GM23338 (cell line): ENCODE results near the gene MFSD2A. TPM values are rescaled to one million over a fixed set of nuclear protein-coding genes. Genes with fewer than 3 reads are reported as not detected.

ENCODE experiments used
- ATAC-seq: fragments of 200-7000 bp; cut with Tn5 transposase; 3 replicates; pipeline ENCODE4 v1.9.1; 2020
- DNase-seq: peaks from one replicate; pipeline ENCODE4 v3.0.0-alpha.2; 2015; ENCODE audit warnings: low spot score
- H2AFZ ChIP-seq: fragments of 200-600 bp; sonication (generic); 2 replicates; pipeline ENCODE4 v1.8.0; 2016; ENCODE audit warnings: antibody characterized with exemption, mild to moderate bottlenecking, moderate library complexity
- H3F3A ChIP-seq: fragments of 200-600 bp; sonication (generic); replicated peaks from 2 replicates; pipeline ENCODE4 v1.8.0; 2017; ENCODE audit warnings: antibody characterized with exemption, mixed run types, low read depth
- H3K27ac ChIP-seq: fragments of 200-600 bp; sonication (generic); 2 replicates; pipeline ENCODE4 v1.6.1; 2016; ENCODE audit warnings: low read depth
- H3K27me3 ChIP-seq: fragments of 200-600 bp; sonication (generic); 2 replicates; pipeline ENCODE4 v1.8.0; 2016; ENCODE audit warnings: mild to moderate bottlenecking, mixed run types, moderate library complexity; ENCODE audit not compliant: insufficient read depth
- H3K36me3 ChIP-seq: fragments of 200-600 bp; sonication (generic); 2 replicates; pipeline ENCODE4 v1.8.0; 2016; ENCODE audit warnings: mild to moderate bottlenecking; ENCODE audit not compliant: insufficient read depth
- H3K4me1 ChIP-seq: fragments of 200-600 bp; sonication (generic); 2 replicates; pipeline ENCODE4 v1.8.0; 2016; ENCODE audit warnings: mild to moderate bottlenecking, moderate library complexity; ENCODE audit not compliant: insufficient read depth
- H3K4me2 ChIP-seq: fragments of 200-600 bp; sonication (generic); 2 replicates; pipeline ENCODE4 v1.7.1; 2017; ENCODE audit warnings: mixed run types
- H3K4me3 ChIP-seq: fragments of 200-600 bp; sonication (generic); 2 replicates; pipeline ENCODE4 v1.6.1; 2016; ENCODE audit warnings: mixed run types
- H3K79me2 ChIP-seq: fragments of 200-600 bp; sonication (generic); replicated peaks from 2 replicates; pipeline ENCODE4 v1.8.0; 2017; ENCODE audit warnings: mild to moderate bottlenecking; ENCODE audit not compliant: insufficient read depth
- H3K9me2 ChIP-seq: fragments of 200-600 bp; sonication (generic); 2 replicates; pipeline ENCODE4 v1.8.0; 2017; ENCODE audit not compliant: insufficient read depth
- H4K20me1 ChIP-seq: fragments of 200-600 bp; sonication (generic); replicated peaks from 2 replicates; pipeline ENCODE4 v1.8.0; 2017; ENCODE audit warnings: mild to moderate bottlenecking; ENCODE audit not compliant: insufficient read depth
- H3K27ac Mint-ChIP-seq: 2 replicates; pipeline ENCODE4 v1.8.0; 2020; ENCODE audit warnings: inconsistent platforms, mild to moderate bottlenecking, moderate library complexity, mixed read lengths
- H3K27me3 Mint-ChIP-seq: 3 replicates; pipeline ENCODE4 v1.8.0; 2022; ENCODE audit warnings: low read depth, mild to moderate bottlenecking, moderate library complexity, mixed read lengths, inconsistent platforms; ENCODE audit not compliant: insufficient read depth, poor library complexity
- H3K36me3 Mint-ChIP-seq: 3 replicates; pipeline ENCODE4 v1.8.0; 2021; ENCODE audit warnings: low read depth, mild to moderate bottlenecking, inconsistent platforms, moderate library complexity, mixed read lengths
- H3K4me1 Mint-ChIP-seq: 3 replicates; pipeline ENCODE4 v1.8.0; 2020; ENCODE audit warnings: mild to moderate bottlenecking, inconsistent platforms, mixed read lengths
- H3K4me3 Mint-ChIP-seq: 3 replicates; pipeline ENCODE4 v1.8.0; 2021; ENCODE audit warnings: moderate library complexity, mild to moderate bottlenecking, inconsistent platforms, mixed read lengths
- H3K9me3 Mint-ChIP-seq: 3 replicates; pipeline ENCODE4 v1.8.0; 2020; ENCODE audit warnings: moderate library complexity, mild to moderate bottlenecking, inconsistent platforms, mixed read lengths
- CREB1 ChIP-seq: fragments of 250-450 bp; sonication (Bioruptor Pico); IDR thresholded peaks from 2 replicates; pipeline ENCODE4 v1.5.0; 2020; ENCODE audit warnings: low read depth, mild to moderate bottlenecking, moderate library complexity
- CTCF ChIP-seq, 2 experiments: fragments of 200-600 bp in 1 of 2; sonication (generic) in 1 of 2; conservative IDR thresholded peaks; 2 replicates each; pipeline versions ENCODE4 v1.5.1 to v1.6.1; 2016 to 2017; ENCODE audit warnings: antibody characterized with exemption in 2 of 2, low read depth in 2 of 2, mild to moderate bottlenecking in 2 of 2, moderate library complexity in 1 of 2
- ETS1 ChIP-seq: IDR thresholded peaks from 2 replicates; pipeline ENCODE4 v1.6.1; 2016; ENCODE audit warnings: antibody characterized with exemption
- EZH2 ChIP-seq: fragments of 200-600 bp; sonication (generic); IDR thresholded peaks from one replicate; pipeline ENCODE4 v1.8.0; 2017; ENCODE audit warnings: antibody characterized with exemption, mild to moderate bottlenecking, low read depth; ENCODE audit not compliant: unreplicated experiment
- EZH2phosphoT487 ChIP-seq: fragments of 200-600 bp; sonication (generic); IDR thresholded peaks from one replicate; pipeline ENCODE4 v1.8.1; 2018; ENCODE audit warnings: antibody characterized with exemption; ENCODE audit not compliant: unreplicated experiment
- NANOG ChIP-seq: IDR thresholded peaks from 2 replicates; pipeline ENCODE4 v1.6.1; 2016; ENCODE audit warnings: antibody characterized with exemption, borderline replicate concordance
- REST ChIP-seq: IDR thresholded peaks from one replicate; pipeline ENCODE4 v1.6.1; 2018; ENCODE audit warnings: antibody characterized with exemption; ENCODE audit not compliant: unreplicated experiment
- STAT1 ChIP-seq: IDR thresholded peaks from one replicate; pipeline ENCODE4 v1.6.1; 2016; ENCODE audit warnings: antibody characterized with exemption; ENCODE audit not compliant: unreplicated experiment
- ZNF114 ChIP-seq: fragments of 250-450 bp; sonication (Bioruptor Pico); IDR thresholded peaks from 2 replicates; pipeline ENCODE4 v1.5.0; 2020; ENCODE audit warnings: mild to moderate bottlenecking, moderate library complexity
- ZNF331 ChIP-seq: fragments of 250-450 bp; sonication (Bioruptor Pico); IDR thresholded peaks from 2 replicates; pipeline ENCODE4 v1.5.0; 2020; ENCODE audit warnings: low read depth, mild to moderate bottlenecking, moderate library complexity
- ZNF462 ChIP-seq: fragments of 250-450 bp; sonication (Bioruptor Pico); IDR thresholded peaks from 2 replicates; pipeline ENCODE4 v1.5.0; 2020; ENCODE audit warnings: mild to moderate bottlenecking, moderate library complexity
- polyA plus RNA-seq: library from polyadenylated mRNA; unstranded; fragments of >200 nt; fragmentation: Nextera tagmentation; extraction: Ambion mirVana; gene quantifications from 2 replicates; pipeline ENCODE4 v1.2.1, GENCODE V29; 2016
- total RNA-seq: library from RNA; depleted of rRNA; stranded (reverse); fragments of >200 nt; shearing (Covaris generic); gene quantifications from 2 replicates; pipeline ENCODE4 v1.2.3, GENCODE V29; 2014

MFSD2A gene
- total and polyA plus RNA-seq, 2 experiments from 2014 or later: 16.1 to 23.9 TPM

- no peak overlapping the region for H2AFZ ChIP-seq
- Mint-ChIP-seq H3K9me3 (peaks cover 14% of the 10 kb centered on the region), H3K27ac (no peak overlapping the region)
Observed at GRCh38 chr1:39981385-39981784, 26.4 kb downstream of the MFSD2A start.

More at GRCh38 chr1:39981385-39981784, 26.4 kb downstream of the MFSD2A start:
- H3K4me3 ChIP-seq: no peak overlapping the region
- Mint-ChIP-seq H3K27me3 (peaks cover 7% of the 10 kb centered on the region), H3K4me1 (peaks cover 36% of the 10 kb centered on the region), H3K4me3 (no peak overlapping the region), H3K36me3 (peaks cover 11% of the 10 kb centered on the region)
- H3F3A ChIP-seq: no peaks in the 10 kb centered on the region
- H3K9me2 ChIP-seq: peaks cover 9% of the 10 kb centered on the region
- no peaks in the 10 kb centered on the region for H3K27me3 ChIP-seq
- H4K20me1 ChIP-seq: no peaks in the 10 kb centered on the region
- no peak for ATAC-seq
- peaks cover 19% of the 10 kb centered on the region for H3K4me1 ChIP-seq
- H3K27ac ChIP-seq: no peak overlapping the region
- no peak for DNase-seq
- no peak overlapping the region for H3K4me2 ChIP-seq
- no peaks in the 10 kb centered on the region for H3K36me3 ChIP-seq
- no peak for TF ChIP-seq EZH2
- TF ChIP-seq NANOG: no peak
- TF ChIP-seq STAT1: no peak
- no peak for TF ChIP-seq REST
- TF ChIP-seq ZNF114 (CRISPR knock-in tag): no peak
- no peak for TF ChIP-seq ZNF462 (CRISPR knock-in tag)
- no peak for TF ChIP-seq EZH2phosphoT487
- TF ChIP-seq CTCF (conservative IDR thresholded peaks at IDR 0.05; ENCODE audit: low read depth in 2 of 2): no peak
- no peak for TF ChIP-seq ETS1
- TF ChIP-seq ZNF331 (CRISPR knock-in tag): no peak
- no peak for TF ChIP-seq CREB1
- no peaks in the 10 kb centered on the region for H3K79me2 ChIP-seq
